Smooth muscle cell (in vitro differentiated cells): ENCODE data around the gene OR8S1. TPM values are rescaled to one million over a fixed set of nuclear protein-coding genes. Genes with fewer than 3 reads are reported as not detected.
"Not testable (repeated sequence)": the region's sequence is repeated elsewhere in the genome, so short reads cannot be mapped to it uniquely, and the experiment has no call there.

Experiments used
- DNase-seq: peaks from one replicate; lab custom pipeline; 2025; ENCODE audit not compliant: unreplicated experiment; lab: John Stamatoyannopoulos, UW
- H2AFZ ChIP-seq: fragments of 200-600 bp; sonication (generic); 2 replicates; pipeline ENCODE4 v1.6.0; 2016; ENCODE audit warnings: antibody characterized with exemption, low read depth, mild to moderate bottlenecking
- H3F3A ChIP-seq: fragments of 200-600 bp; sonication (generic); 2 replicates; pipeline ENCODE4 v1.6.0; 2017; ENCODE audit warnings: antibody characterized with exemption, low read depth
- H3K27ac ChIP-seq: fragments of 200-600 bp; sonication (generic); 2 replicates; pipeline ENCODE4 v1.5.1; 2016; ENCODE audit warnings: low read depth, mild to moderate bottlenecking
- H3K27me3 ChIP-seq: fragments of 200-600 bp; sonication (generic); 2 replicates; pipeline ENCODE4 v1.6.1; 2016; ENCODE audit warnings: low read depth, mild to moderate bottlenecking
- H3K36me3 ChIP-seq: fragments of 200-600 bp; sonication (generic); 2 replicates; pipeline ENCODE4 v1.5.1; 2016; ENCODE audit warnings: low read depth
- H3K4me1 ChIP-seq: fragments of 200-600 bp; sonication (generic); 2 replicates; pipeline ENCODE4 v1.5.1; 2016; ENCODE audit warnings: low read depth
- H3K4me2 ChIP-seq: fragments of 200-600 bp; sonication (generic); 2 replicates; pipeline ENCODE4 v1.6.0; 2016; ENCODE audit warnings: mild to moderate bottlenecking
- H3K4me3 ChIP-seq: fragments of 200-600 bp; sonication (generic); 2 replicates; pipeline ENCODE4 v1.5.1; 2016; ENCODE audit warnings: mild to moderate bottlenecking
- H3K79me2 ChIP-seq: fragments of 200-600 bp; sonication (generic); 2 replicates; pipeline ENCODE4 v1.6.0; 2016; ENCODE audit warnings: low read depth, mild to moderate bottlenecking
- H3K9ac ChIP-seq: fragments of 200-600 bp; sonication (generic); 2 replicates; pipeline ENCODE4 v1.6.0; 2016; ENCODE audit warnings: low read depth
- H3K9me3 ChIP-seq: fragments of 200-600 bp; sonication (generic); replicated peaks from 2 replicates; pipeline ENCODE4 v1.5.1; 2016; ENCODE audit warnings: low read depth
- H4K20me1 ChIP-seq: fragments of 200-600 bp; sonication (generic); 2 replicates; pipeline ENCODE4 v1.6.0; 2016; ENCODE audit warnings: low read depth
- WGBS: methylation state at CpG from one replicate; pipeline ENCODE4 v1.1.7; 2016; ENCODE audit warnings: low lambda C conversion rate; 5-methylcytosine and 5-hydroxymethylcytosine counted together
- polyA plus RNA-seq: library from polyadenylated mRNA; unstranded; fragments of >200 nt; fragmentation: Nextera tagmentation; extraction: Ambion mirVana; gene quantifications from 2 replicates; pipeline ENCODE4 v1.2.1, GENCODE V29; 2016
- total RNA-seq: library from RNA; depleted of rRNA; stranded (reverse); fragments of >200 nt; gene quantifications from 2 replicates; pipeline ENCODE4 v1.2.3, GENCODE V29; 2014
- TF ChIP-seq, protein P1 (sequence below): fragments of 200-600 bp; sonication (generic); IDR thresholded peaks from 2 replicates; pipeline ENCODE4 v1.5.1; 2017; ENCODE audit warnings: borderline replicate concordance, mild to moderate bottlenecking, antibody characterized with exemption; ENCODE audit not compliant: insufficient read depth, poor library complexity, severe bottlenecking

The OR8S1 gene
- total and polyA plus RNA-seq, 2 experiments from 2014 or later = not detected

DNA sequence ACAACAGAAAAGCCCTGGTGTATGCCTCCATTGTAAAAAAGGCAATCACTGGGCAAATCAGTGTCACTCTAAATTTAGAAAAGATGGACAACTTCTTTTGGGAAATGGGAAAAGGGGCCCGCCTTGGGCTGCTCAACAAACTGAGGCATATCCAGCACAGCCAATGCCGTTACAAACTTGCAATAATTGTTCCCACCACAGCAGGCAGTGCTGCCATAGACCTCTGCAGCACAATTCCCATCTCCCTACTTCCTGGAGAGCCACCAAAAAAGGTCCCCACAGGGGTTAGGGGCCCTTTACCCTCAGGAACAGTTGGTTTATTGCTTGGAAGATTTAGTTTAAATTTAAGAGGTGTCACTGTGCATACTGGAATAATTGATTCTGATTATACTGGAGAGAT is 16.4 kb upstream of the OR8S1 start:
- H3K4me3 ChIP-seq = no peak overlapping the region
- H3K27ac ChIP-seq = no peak overlapping the region
- no peak overlapping the region for H3K9ac ChIP-seq
- H3K79me2 ChIP-seq = no peaks in the 10 kb centered on the region
- H3F3A ChIP-seq = no peaks in the 10 kb centered on the region
- H3K4me1 ChIP-seq = no peaks in the 10 kb centered on the region
- no peak overlapping the region for H2AFZ ChIP-seq
- H4K20me1 ChIP-seq = no peaks in the 10 kb centered on the region
- no peak for DNase-seq
- TF ChIP-seq, protein P1, sequence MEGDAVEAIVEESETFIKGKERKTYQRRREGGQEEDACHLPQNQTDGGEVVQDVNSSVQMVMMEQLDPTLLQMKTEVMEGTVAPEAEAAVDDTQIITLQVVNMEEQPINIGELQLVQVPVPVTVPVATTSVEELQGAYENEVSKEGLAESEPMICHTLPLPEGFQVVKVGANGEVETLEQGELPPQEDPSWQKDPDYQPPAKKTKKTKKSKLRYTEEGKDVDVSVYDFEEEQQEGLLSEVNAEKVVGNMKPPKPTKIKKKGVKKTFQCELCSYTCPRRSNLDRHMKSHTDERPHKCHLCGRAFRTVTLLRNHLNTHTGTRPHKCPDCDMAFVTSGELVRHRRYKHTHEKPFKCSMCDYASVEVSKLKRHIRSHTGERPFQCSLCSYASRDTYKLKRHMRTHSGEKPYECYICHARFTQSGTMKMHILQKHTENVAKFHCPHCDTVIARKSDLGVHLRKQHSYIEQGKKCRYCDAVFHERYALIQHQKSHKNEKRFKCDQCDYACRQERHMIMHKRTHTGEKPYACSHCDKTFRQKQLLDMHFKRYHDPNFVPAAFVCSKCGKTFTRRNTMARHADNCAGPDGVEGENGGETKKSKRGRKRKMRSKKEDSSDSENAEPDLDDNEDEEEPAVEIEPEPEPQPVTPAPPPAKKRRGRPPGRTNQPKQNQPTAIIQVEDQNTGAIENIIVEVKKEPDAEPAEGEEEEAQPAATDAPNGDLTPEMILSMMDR = no peak
- 84% methylated on average over 2 of the region's 2 CpGs for WGBS
- H3K4me2 ChIP-seq = no peak overlapping the region
- no peaks in the 10 kb centered on the region for H3K9me3 ChIP-seq
- H3K27me3 ChIP-seq = no peaks in the 10 kb centered on the region
- H3K36me3 ChIP-seq = no peaks in the 10 kb centered on the region

DNA sequence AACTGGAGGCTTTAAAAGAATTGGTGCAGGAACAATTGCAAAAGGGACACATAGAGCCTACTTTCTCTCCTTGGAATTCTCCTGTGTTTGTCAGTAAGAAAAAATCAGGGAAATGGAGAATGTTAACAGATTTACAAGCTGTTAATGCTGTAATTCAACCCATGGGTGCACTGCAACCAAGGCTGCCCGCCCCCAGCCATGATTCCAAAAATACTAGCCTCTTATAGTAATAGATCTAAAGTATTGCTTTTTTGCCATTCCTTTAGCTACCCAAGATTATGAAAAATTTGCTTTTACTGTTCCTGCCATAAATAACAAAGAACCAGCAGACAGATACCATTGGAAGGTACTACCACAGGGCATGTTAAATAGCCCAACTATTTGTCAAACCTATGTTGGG is 15.3 kb upstream of the OR8S1 start:
- Histone ChIP-seq H3K36me3 (no peaks in the 10 kb centered on the region), H3K9me3 (no peaks in the 10 kb centered on the region), H3K4me2 (no peak overlapping the region), H3K79me2 (no peaks in the 10 kb centered on the region), H3K27ac (no peak overlapping the region), H3K4me3 (no peak overlapping the region), H3F3A (no peaks in the 10 kb centered on the region), H3K9ac (no peak overlapping the region), H2AFZ (no peak overlapping the region), H3K4me1 (no peaks in the 10 kb centered on the region), H3K27me3 (no peaks in the 10 kb centered on the region), H4K20me1 (no peaks in the 10 kb centered on the region)
- 48% methylated on average over 1 of the region's 1 CpG for WGBS
- DNase-seq = no peak
- TF ChIP-seq, protein P1 = no peak

- no peak overlapping the region for H3K9ac ChIP-seq
- no peak overlapping the region for H3K4me3 ChIP-seq
- 70% methylated on average over 2 of the region's 2 CpGs for whole genome bisulfite sequencing
- no peaks in the 10 kb centered on the region for H3K27me3 ChIP-seq
- TF ChIP-seq, protein P1 = no peak
- H3K36me3 ChIP-seq = no peaks in the 10 kb centered on the region
- no peaks in the 10 kb centered on the region for H3K9me3 ChIP-seq
- DNase-seq = no peak
- no peaks in the 10 kb centered on the region for H3K79me2 ChIP-seq
- no peaks in the 10 kb centered on the region for H3F3A ChIP-seq
- no peaks in the 10 kb centered on the region for H3K4me1 ChIP-seq
- no peak overlapping the region for H2AFZ ChIP-seq
- no peaks in the 10 kb centered on the region for H4K20me1 ChIP-seq
- no peak overlapping the region for H3K4me2 ChIP-seq
- H3K27ac ChIP-seq = no peak overlapping the region
Measured at GRCh38 chr12:48512855-48513254, 12.6 kb upstream of the OR8S1 start.

GRCh38 chr12:48514728-48515127 is 10.7 kb upstream of the OR8S1 start:
- H3K36me3 ChIP-seq = no peaks in the 10 kb centered on the region
- no peak overlapping the region for H2AFZ ChIP-seq
- no peaks in the 10 kb centered on the region for H3K9me3 ChIP-seq
- no peak overlapping the region for H3K4me3 ChIP-seq
- no peak overlapping the region for H3K9ac ChIP-seq
- H3K4me1 ChIP-seq = no peaks in the 10 kb centered on the region
- H3F3A ChIP-seq = no peaks in the 10 kb centered on the region
- TF ChIP-seq, protein P1 = no peak
- 82% methylated on average over 1 of the region's 1 CpG for WGBS
- no peak for DNase-seq
- H3K79me2 ChIP-seq = no peaks in the 10 kb centered on the region
- no peaks in the 10 kb centered on the region for H4K20me1 ChIP-seq
- H3K27ac ChIP-seq = no peak overlapping the region
- no peak overlapping the region for H3K4me2 ChIP-seq
- H3K27me3 ChIP-seq = no peaks in the 10 kb centered on the region

GRCh38 chr12:48520381-48520780 is 5.1 kb upstream of the OR8S1 start:
- WGBS = 95% methylated on average over 13 of the region's 24 CpGs

More at GRCh38 chr12:48520381-48520780, 5.1 kb upstream of the OR8S1 start:
- DNase-seq, H3K27ac ChIP-seq, H4K20me1 ChIP-seq, H3K4me3 ChIP-seq, H3K9me3 ChIP-seq, H3K79me2 ChIP-seq, H3K36me3 ChIP-seq, H2AFZ ChIP-seq, H3K27me3 ChIP-seq, H3F3A ChIP-seq, H3K4me1 ChIP-seq, H3K9ac ChIP-seq, H3K4me2 ChIP-seq: not testable (repeated sequence)
